Memory B cell (primary cell): ENCODE measurements around the gene MACROD1.

ENCODE experiments used
- ATAC-seq: fragments of 150-1000 bp; cut with Tn5 transposase; 2 replicates; pipeline ENCODE4 v1.10.0; 2021; ENCODE audit warnings: low read depth, mild to moderate bottlenecking, moderate library complexity
- DNase-seq, 2 donors: peaks; one replicate each; pipeline ENCODE4 v3.0.0; 2022; ENCODE audit warnings: low spot score in 2 of 2
- H3K27ac Mint-ChIP-seq: one replicate; pipeline ENCODE4 v1.8.0; 2022; ENCODE audit warnings: mild to moderate bottlenecking, moderate library complexity, mixed read lengths
- H3K27me3 Mint-ChIP-seq: one replicate; pipeline ENCODE4 v1.8.0; 2022; ENCODE audit warnings: mixed read lengths
- H3K36me3 Mint-ChIP-seq: one replicate; pipeline ENCODE4 v1.8.0; 2022; ENCODE audit warnings: mild to moderate bottlenecking, mixed read lengths
- H3K4me1 Mint-ChIP-seq: one replicate; pipeline ENCODE4 v1.8.0; 2022; ENCODE audit warnings: mixed read lengths
- H3K4me3 Mint-ChIP-seq: one replicate; pipeline ENCODE4 v1.8.0; 2022; ENCODE audit warnings: mild to moderate bottlenecking, moderate library complexity, mixed read lengths
- H3K9me3 Mint-ChIP-seq: one replicate; pipeline ENCODE4 v1.8.0; 2022; ENCODE audit warnings: mixed read lengths

Gene MACROD1

DNA sequence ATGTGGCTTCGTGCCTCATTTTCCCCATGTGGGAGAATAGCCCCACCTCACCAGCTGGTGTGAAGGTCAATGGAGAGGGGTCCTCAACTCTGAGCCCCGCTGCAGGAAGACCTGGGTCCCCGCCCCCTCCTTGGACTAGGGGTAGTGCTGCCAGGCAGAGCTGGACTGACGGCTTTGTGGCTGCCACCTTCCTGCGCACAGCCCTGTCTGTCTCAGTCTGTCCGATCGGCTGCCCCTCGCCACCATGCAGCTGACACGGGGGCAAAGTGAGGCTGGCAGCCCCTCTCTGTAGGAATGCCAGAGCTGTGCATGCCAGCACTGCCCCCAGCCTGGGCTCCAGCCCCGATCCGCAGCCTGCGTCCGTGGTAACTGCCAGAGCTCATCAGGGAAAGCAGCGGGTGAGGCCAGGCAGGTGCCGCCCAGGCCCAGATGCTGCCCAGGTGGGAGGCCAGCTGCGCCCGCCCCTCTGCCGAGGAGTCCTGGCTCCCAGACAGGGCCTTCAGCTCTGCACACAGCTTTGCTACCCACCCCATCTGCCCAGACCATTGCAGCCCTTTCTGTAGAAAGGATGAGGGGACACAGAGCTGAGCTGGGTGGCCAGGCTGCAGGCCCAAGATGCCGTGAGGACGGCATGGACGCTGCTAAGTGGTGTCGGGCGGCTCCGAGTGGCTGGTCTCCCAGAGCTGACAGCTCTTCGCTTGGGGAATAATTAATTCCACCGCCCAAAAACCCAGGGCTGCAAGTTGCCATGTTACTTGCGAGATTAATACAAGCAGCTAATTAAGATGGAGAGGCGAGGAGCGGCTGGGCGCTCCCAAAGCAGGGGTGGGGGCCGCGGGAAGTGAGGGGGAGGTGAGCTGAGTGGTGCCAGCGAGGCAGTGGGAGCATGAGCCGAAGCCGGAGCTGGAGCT, 149.7 kb downstream of the MACROD1 start:
- no peak for DNase-seq
- H3K27ac Mint-ChIP-seq = no peak overlapping the region
- no peak overlapping the region for H3K4me3 Mint-ChIP-seq
- no peaks in the 10 kb centered on the region for H3K9me3 Mint-ChIP-seq
- no peak for ATAC-seq
- no peaks in the 10 kb centered on the region for H3K4me1 Mint-ChIP-seq
- no peaks in the 10 kb centered on the region for H3K36me3 Mint-ChIP-seq
- H3K27me3 Mint-ChIP-seq = peaks cover 2% of the 10 kb centered on the region

DNA sequence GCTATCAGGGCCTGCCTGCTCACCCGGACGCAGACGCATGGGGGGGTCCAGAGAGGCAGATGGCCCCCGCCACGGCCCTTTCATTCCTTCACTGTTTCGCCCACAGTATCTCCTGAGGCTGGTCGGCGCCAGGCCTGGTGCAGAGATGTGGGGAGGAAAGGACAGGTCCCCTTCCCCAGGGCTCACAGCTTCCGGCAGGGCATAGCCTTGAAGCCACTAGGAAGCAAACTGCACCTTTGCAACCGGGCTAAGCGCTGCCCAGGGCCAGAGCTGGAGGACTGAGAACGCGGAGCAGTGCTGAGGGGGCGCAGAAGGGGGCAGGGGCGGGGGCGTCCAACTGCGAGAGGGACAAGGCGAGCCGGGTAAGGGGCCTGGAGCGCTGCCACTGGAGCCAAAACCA, 150.4 kb downstream of the MACROD1 start:
- Mint-ChIP-seq H3K4me1 (no peaks in the 10 kb centered on the region), H3K27me3 (peaks cover 3% of the 10 kb centered on the region), H3K9me3 (peaks cover 7% of the 10 kb centered on the region), H3K36me3 (peaks cover 4% of the 10 kb centered on the region), H3K27ac (no peak overlapping the region), H3K4me3 (no peak overlapping the region)
- DNase-seq (no peak), ATAC-seq (no peak)

DNA sequence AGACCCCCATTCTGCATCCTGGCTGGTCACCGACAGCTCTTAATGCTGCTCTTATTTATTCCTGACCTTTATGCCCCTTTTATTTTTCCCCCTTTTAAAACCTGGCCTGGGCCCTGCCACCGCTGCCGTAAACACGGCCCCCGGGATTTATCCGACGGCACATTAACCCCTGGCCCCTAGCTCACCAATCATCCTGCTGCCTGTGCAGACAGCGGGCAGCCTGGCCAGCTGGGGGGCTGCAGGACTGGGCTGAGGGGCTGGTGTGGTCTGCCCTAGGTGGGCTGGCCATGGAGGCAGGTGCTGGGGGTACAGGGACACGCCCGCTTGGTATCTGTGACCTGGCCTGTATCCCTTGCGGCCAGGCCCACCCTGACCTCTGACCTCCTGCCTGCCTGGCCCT, 151.6 kb downstream of the MACROD1 start:
- H3K4me3 Mint-ChIP-seq = no peak overlapping the region
- peaks cover 9% of the 10 kb centered on the region for H3K36me3 Mint-ChIP-seq
- peaks cover 12% of the 10 kb centered on the region for H3K9me3 Mint-ChIP-seq
- no peak overlapping the region for H3K27ac Mint-ChIP-seq
- ATAC-seq = no peak
- peaks cover 8% of the 10 kb centered on the region for H3K27me3 Mint-ChIP-seq
- no peak for DNase-seq
- no peaks in the 10 kb centered on the region for H3K4me1 Mint-ChIP-seq

DNA sequence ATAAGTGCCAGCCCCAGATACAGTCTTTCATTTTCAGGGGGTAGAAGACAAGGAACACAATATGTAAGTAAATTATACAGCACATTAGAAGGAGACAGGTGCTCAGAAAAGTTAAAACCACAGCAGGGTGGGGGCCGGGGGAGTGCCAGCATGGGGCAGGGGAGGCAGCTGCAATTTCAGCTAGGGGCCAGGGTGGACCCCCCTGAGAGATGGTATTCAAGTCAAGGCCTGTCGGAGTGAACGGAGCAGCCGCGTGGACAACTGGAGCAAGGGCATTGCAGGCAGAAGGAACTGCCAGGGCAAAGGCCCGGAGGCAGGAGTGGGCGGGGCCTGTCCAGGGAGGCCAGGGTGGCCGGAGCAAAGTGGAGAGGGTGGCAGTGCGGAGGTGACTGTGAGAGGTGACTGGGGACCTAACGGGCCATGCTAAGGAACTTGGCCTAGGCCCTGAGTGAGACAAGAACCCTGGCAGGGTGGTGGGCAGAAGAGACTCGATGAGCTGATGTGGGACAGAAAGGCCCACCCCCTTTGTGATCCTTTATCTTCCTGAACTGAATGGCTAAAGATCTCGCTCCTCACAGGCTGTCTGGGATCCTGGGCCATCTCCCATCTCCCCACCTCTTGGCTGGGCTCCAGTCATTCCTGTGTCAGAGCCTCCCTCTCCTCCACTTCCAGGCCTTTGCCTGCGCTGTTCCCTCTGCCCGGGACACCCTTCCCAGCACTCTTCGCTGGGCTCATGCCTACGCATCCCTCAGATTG, 152.6 kb downstream of the MACROD1 start:
- no peak overlapping the region for H3K27ac Mint-ChIP-seq
- peaks cover 8% of the 10 kb centered on the region for H3K27me3 Mint-ChIP-seq
- no peak overlapping the region for H3K4me3 Mint-ChIP-seq
- ATAC-seq = no peak
- peaks cover 12% of the 10 kb centered on the region for H3K9me3 Mint-ChIP-seq
- DNase-seq = no peak
- H3K4me1 Mint-ChIP-seq = no peaks in the 10 kb centered on the region
- peaks cover 9% of the 10 kb centered on the region for H3K36me3 Mint-ChIP-seq

GRCh38 chr11:64011371-64011770, 154.5 kb downstream of the MACROD1 start:
- ATAC-seq = no peak
- Mint-ChIP-seq H3K36me3 (peaks cover 11% of the 10 kb centered on the region), H3K9me3 (peaks cover 12% of the 10 kb centered on the region), H3K4me1 (peaks cover 11% of the 10 kb centered on the region), H3K27me3 (peaks cover 18% of the 10 kb centered on the region), H3K4me3 (no peak overlapping the region), H3K27ac (no peak overlapping the region)
- DNase-seq = no peak

GRCh38 chr11:64010783-64011182, 155.1 kb downstream of the MACROD1 start:
- Mint-ChIP-seq H3K36me3 (peaks cover 11% of the 10 kb centered on the region), H3K4me1 (peaks cover 11% of the 10 kb centered on the region), H3K27me3 (peaks cover 18% of the 10 kb centered on the region), H3K4me3 (no peak overlapping the region), H3K27ac (no peak overlapping the region), H3K9me3 (peaks cover 12% of the 10 kb centered on the region)
- no peak for ATAC-seq
- DNase-seq = no peak

- peaks cover 12% of the 10 kb centered on the region for H3K9me3 Mint-ChIP-seq
- peaks cover 17% of the 10 kb centered on the region for H3K27me3 Mint-ChIP-seq
- peaks cover 11% of the 10 kb centered on the region for H3K4me1 Mint-ChIP-seq
- no peak for DNase-seq
- no peak for ATAC-seq
- no peak overlapping the region for H3K27ac Mint-ChIP-seq
- no peak overlapping the region for H3K4me3 Mint-ChIP-seq
- H3K36me3 Mint-ChIP-seq = peaks cover 11% of the 10 kb centered on the region
Measured at GRCh38 chr11:64009710-64010109, 156.2 kb downstream of the MACROD1 start.

DNA sequence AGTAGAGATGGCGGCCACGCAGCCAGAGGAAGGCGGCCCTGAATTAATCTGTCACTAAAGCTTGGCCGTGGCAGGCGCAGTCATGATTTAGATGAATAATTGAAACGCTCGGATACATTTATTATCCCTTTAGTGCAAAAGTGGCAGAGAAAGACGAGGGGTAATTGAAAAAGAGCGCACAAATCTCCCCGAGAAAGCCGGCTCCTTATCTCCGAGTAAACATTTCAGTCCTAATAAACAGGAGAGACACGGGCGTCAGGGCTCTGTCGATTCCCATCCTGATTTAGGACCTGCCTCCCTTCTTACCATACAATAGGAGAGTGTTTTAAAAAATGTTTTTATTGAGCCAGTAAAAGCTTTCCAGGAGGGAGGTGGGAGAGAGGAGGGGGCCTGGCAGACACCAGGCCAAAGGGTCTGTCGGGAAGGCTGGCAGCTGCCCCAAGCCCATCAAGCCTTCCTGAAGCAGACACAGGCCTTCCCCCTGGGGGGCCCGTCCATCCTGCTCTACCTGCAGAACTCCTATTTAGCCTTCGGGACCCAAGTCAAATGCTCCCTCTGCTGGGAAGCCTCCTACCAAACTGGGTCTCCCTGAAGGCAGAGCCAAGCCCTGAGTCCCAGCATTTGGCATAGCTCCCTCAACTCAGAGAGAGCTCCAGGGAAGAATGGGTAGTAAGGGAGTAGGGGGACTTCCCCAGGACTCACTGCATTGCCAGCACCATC, 156.8 kb downstream of the MACROD1 start:
- H3K27me3 Mint-ChIP-seq = peaks cover 17% of the 10 kb centered on the region
- no peak overlapping the region for H3K27ac Mint-ChIP-seq
- no peak overlapping the region for H3K4me3 Mint-ChIP-seq
- peaks cover 11% of the 10 kb centered on the region for H3K4me1 Mint-ChIP-seq
- H3K36me3 Mint-ChIP-seq = peaks cover 11% of the 10 kb centered on the region
- H3K9me3 Mint-ChIP-seq = peaks cover 12% of the 10 kb centered on the region
- no peak for ATAC-seq
- DNase-seq = no peak

DNA sequence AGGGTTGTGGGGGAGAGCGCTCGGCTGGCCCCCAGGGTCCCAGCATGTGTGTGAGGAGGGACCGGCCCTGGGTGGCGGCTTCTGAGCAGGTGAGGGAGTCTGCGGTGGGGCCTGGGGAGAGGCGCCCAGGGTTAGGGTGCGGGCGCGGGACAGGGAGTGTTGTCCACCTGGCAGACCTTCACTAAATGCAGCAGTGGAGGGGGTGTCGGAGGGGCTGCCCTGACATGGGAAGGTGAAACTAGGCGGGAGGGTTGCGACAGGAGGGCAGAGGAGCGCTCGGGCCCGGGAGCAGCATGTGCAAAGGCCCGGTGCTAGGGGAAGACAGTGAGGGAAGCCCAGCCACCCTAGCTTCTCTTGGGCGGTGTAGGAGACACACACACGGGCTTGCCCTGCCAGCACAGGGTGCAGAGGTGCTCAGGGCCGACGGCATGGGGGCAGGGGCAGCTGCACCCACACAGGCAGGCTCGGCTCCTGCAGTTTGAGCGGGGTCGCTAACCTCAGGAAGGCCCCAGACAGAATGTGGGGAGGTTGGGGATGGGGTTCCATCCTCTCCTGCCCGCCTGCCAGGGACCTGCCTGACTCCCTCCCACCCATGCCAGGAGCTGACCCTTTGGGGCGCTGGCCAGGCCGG, 157.5 kb downstream of the MACROD1 start:
- no peak overlapping the region for H3K27ac Mint-ChIP-seq

GRCh38 chr11:64007629-64008282, 158.2 kb downstream of the MACROD1 start:
- DNase-seq (no peak), ATAC-seq (peak; percentile 56)
- H3K36me3 Mint-ChIP-seq = peaks cover 11% of the 10 kb centered on the region
- H3K27ac Mint-ChIP-seq = no peak overlapping the region
- H3K9me3 Mint-ChIP-seq = peaks cover 12% of the 10 kb centered on the region
- H3K4me3 Mint-ChIP-seq = peak overlapping the region; percentile 88
- H3K4me1 Mint-ChIP-seq = peaks cover 11% of the 10 kb centered on the region
- H3K27me3 Mint-ChIP-seq = peaks cover 17% of the 10 kb centered on the region

More for the DNA sequence above, 157.5 kb downstream of the MACROD1 start:
- ATAC-seq (no peak), DNase-seq (no peak)
- peaks cover 11% of the 10 kb centered on the region for H3K4me1 Mint-ChIP-seq
- peaks cover 12% of the 10 kb centered on the region for H3K9me3 Mint-ChIP-seq
- peak overlapping the region; percentile 88 for H3K4me3 Mint-ChIP-seq
- H3K27me3 Mint-ChIP-seq = peaks cover 17% of the 10 kb centered on the region
- H3K36me3 Mint-ChIP-seq = peaks cover 11% of the 10 kb centered on the region

DNA sequence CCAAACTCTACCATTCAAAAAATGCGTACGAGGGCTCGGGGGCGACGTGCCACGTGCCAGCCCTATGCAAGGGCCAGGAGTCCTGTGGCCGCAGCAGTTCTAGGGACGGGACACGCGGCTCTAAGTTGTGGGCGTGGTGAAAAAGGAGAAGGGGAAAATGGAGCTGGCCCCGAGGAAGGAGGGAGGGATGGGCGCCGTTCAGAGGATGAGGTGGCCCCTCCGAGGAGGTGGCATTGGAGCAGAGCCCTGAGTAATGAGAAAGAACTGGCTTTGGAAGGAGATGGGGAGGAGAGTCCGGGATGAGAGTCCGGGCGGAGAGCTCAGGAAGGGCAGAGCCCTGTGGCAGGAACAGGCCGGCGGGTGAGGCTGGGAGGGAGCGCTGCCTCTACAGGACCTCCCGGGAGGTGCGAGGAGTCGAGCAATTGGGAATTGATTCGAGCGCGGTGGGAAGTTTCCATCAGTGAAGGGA, 158.7 kb downstream of the MACROD1 start:
- Mint-ChIP-seq H3K4me1 (peaks cover 11% of the 10 kb centered on the region), H3K9me3 (peaks cover 12% of the 10 kb centered on the region), H3K27me3 (peaks cover 17% of the 10 kb centered on the region), H3K4me3 (peak overlapping the region; percentile 88), H3K36me3 (peaks cover 11% of the 10 kb centered on the region), H3K27ac (no peak overlapping the region)
- DNase-seq (no peak), ATAC-seq (no peak)

DNA sequence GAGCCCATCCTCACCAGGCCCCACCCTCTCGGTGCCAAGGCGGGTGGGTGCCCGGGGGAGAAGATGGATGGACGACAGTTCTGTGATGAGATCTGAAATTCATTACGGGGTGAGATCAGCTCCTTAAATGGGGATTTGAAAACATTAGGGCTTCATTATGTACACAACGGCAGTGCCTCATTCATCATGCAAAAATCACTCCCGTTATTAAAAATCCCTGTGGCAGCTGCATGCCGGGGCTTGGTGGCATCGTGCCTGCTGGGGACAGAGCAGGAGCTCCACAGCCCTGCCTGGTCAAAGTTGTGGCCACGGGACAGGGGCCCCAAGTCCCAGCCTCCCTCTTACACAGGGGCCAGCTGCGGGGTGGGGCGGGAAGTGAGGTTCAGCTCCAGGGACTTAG, 159.5 kb downstream of the MACROD1 start:
- DNase-seq (no peak), ATAC-seq (no peak)
- H3K4me1 Mint-ChIP-seq = peaks cover 15% of the 10 kb centered on the region
- H3K4me3 Mint-ChIP-seq = peak overlapping the region; percentile 88
- H3K9me3 Mint-ChIP-seq = peaks cover 12% of the 10 kb centered on the region
- H3K36me3 Mint-ChIP-seq = peaks cover 11% of the 10 kb centered on the region
- H3K27me3 Mint-ChIP-seq = peaks cover 17% of the 10 kb centered on the region
- no peak overlapping the region for H3K27ac Mint-ChIP-seq

DNA sequence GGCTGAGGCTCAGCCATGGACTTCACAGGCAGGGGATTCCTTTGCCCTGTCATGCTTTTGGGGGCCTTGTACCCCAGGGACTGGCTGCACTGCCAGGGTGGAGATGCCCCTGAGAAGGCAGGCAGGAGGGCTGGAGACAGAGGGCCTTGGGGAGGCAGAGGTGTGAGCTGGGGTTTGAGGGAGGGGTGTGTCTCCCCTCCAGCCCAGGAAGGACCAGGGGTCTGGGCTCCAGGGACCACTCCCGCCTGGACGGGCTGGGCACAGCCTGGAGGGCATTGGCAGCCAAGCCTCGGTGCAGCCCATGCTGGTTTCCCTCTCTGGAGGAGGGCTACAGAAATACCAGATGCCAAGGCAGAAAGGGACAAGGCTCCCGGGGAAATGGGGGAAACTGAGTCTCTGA, 160.2 kb downstream of the MACROD1 start:
- Mint-ChIP-seq H3K4me3 (no peak overlapping the region), H3K27me3 (peaks cover 17% of the 10 kb centered on the region), H3K9me3 (peaks cover 7% of the 10 kb centered on the region), H3K4me1 (peaks cover 16% of the 10 kb centered on the region), H3K27ac (no peak overlapping the region), H3K36me3 (peaks cover 9% of the 10 kb centered on the region)
- no peak for ATAC-seq
- no peak for DNase-seq
